HCT116 (cell line): ENCODE data around the gene NALCN.

Source experiments
- CBX3 ChIP-seq: IDR thresholded peaks from 2 replicates; pipeline ENCODE4 v1.6.1; 2012; ENCODE audit warnings: low read depth
- CEBPB ChIP-seq: IDR thresholded peaks from 2 replicates; pipeline ENCODE4 v1.6.1; 2012; ENCODE audit warnings: low read depth
- POLR2AphosphoS5 ChIP-seq: IDR thresholded peaks from 2 replicates; pipeline ENCODE4 v1.6.1; 2011; ENCODE audit warnings: mild to moderate bottlenecking, low read depth, low read length, moderate library complexity
- RAD21 ChIP-seq: IDR thresholded peaks from 2 replicates; pipeline ENCODE4 v1.6.1; 2012; ENCODE audit warnings: low read depth, mild to moderate bottlenecking
- ZNF274 ChIP-seq: fragments of 200-500 bp; sonication (Bioruptor generic); IDR thresholded peaks from 2 replicates; pipeline ENCODE4 v1.6.1; 2014; ENCODE audit warnings: mild to moderate bottlenecking, low read depth, low read length, inconsistent platforms
- TF ChIP-seq, protein P1 (sequence below), 3 experiments: fragments of 200-600 bp in 1 of 3; sonication (generic) in 1 of 3; IDR thresholded peaks in 2 of 3; conservative IDR thresholded peaks in 1 of 3; 2 replicates each; pipeline ENCODE4 v1.5.1; 2012 to 2017; ENCODE audit warnings: low read depth in 2 of 3, low read length in 2 of 3, antibody characterized with exemption in 1 of 3, borderline replicate concordance in 1 of 3, control low read depth in 1 of 3, mild to moderate bottlenecking in 1 of 3, mixed read lengths in 1 of 3, mixed run types in 1 of 3, moderate library complexity in 1 of 3; ENCODE audit not compliant: insufficient read depth in 1 of 3

- TF ChIP-seq POLR2AphosphoS5 (no peak), RAD21 (no peak), CEBPB (no peak), CBX3 (no peak), ZNF274 (no peak)
- TF ChIP-seq, protein P1, sequence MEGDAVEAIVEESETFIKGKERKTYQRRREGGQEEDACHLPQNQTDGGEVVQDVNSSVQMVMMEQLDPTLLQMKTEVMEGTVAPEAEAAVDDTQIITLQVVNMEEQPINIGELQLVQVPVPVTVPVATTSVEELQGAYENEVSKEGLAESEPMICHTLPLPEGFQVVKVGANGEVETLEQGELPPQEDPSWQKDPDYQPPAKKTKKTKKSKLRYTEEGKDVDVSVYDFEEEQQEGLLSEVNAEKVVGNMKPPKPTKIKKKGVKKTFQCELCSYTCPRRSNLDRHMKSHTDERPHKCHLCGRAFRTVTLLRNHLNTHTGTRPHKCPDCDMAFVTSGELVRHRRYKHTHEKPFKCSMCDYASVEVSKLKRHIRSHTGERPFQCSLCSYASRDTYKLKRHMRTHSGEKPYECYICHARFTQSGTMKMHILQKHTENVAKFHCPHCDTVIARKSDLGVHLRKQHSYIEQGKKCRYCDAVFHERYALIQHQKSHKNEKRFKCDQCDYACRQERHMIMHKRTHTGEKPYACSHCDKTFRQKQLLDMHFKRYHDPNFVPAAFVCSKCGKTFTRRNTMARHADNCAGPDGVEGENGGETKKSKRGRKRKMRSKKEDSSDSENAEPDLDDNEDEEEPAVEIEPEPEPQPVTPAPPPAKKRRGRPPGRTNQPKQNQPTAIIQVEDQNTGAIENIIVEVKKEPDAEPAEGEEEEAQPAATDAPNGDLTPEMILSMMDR (IDR thresholded peaks at IDR 0.05 in 2 of 3, conservative IDR thresholded peaks at IDR 0.05 in 1 of 3; ENCODE audit: borderline replicate concordance in 1 of 3, insufficient read depth in 1 of 3, low read depth in 2 of 3, low read length in 2 of 3) = no peak
Measured at GRCh38 chr13:101417043-101417406, 717 bp upstream of the NALCN start.
